ENCODE results near the gene HTN1.

DNA sequence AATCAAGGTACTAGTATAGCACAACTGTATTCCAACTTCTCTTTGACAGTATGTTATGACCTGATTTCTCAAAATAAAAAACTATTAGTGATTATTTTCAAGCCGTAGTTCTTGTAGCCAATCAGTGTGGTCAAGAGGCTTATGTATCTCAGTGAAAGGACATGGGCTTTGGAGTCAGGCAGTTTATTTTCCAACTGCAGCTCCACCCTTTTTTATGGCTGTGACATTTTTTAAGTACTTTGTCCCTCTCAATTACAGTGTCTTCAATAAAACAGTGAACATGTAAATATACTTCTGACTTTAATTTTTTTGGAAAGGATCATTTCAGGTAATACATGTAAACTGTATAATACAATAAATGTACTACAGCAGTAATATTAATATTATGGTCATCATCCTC, 30.0 kb downstream of the HTN1 start:
- TF ChIP-seq CTCF (IDR thresholded peaks at IDR 0.05) (no peak), POLR2AphosphoS5 (IDR thresholded peaks at IDR 0.05) (no peak), POLR2A (IDR thresholded peaks at IDR 0.05; ENCODE audit: low read depth) (no peak)
